Activated T-helper 1 cell treated with anti-CD3 and anti-CD28 coated beads, Interleukin-2, amount 50 U/mL, for 16 hours (primary cell): ENCODE data around the gene TSPAN9.

ENCODE experiments used
- DNase-seq, 2 donors: peaks; one replicate each; pipeline ENCODE4 v3.0.0-alpha.2; 2020; ENCODE audit warnings: low read depth in 1 of 2, low spot score in 1 of 2

The TSPAN9 gene

GRCh38 chr12:3138941-3139511 lies 61.8 kb downstream of the TSPAN9 start:
- DNase-seq = no peak

- DNase-seq = no peak
Measured at GRCh38 chr12:3139760-3140159, 62.6 kb downstream of the TSPAN9 start.

DNA sequence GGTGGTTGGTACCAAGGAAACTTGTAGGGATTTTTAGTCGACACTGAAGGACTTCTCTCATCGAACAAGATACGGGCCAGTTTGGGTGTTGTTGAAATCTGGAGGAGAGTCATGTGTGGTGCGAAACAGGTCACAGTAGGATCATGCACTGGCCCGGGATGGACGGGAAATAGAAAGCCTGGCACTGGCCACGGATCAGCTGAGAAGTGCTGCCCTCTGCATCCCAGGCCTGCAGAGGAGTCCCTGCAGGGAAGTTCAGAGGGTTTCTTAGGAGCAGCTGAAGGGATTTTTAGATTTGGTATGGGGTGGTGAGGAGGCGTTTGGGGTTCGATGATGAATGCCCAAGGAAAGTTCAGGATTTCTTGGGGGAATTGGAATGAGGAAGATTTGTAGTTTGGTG lies 63.1 kb downstream of the TSPAN9 start:
- DNase-seq = no peak

- DNase-seq = no peak
Measured at GRCh38 chr12:3141339-3142321, 64.5 kb downstream of the TSPAN9 start.

- no peak for DNase-seq
Measured at GRCh38 chr12:3142386-3142785, 65.2 kb downstream of the TSPAN9 start.

DNA sequence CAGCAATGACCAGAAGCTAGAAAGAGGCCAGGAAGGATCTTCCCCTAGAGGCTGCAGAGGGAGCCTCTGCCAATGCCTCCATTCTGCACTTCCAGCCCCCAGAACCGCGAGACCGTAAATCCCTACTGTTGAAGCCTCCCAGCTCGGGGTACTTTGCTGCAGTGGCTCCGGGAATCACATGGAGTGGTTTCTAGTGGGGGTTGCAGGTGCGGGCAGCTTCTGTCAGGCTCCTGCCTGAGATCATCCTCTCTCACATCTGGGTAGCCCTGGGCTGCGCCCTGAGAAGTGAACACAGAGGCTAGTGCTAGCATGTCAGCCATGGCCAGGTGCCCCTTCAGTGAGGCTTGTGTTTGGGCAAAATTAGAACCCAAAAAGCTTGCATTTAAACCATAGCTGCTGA lies 67.3 kb downstream of the TSPAN9 start:
- DNase-seq = no peak

DNA sequence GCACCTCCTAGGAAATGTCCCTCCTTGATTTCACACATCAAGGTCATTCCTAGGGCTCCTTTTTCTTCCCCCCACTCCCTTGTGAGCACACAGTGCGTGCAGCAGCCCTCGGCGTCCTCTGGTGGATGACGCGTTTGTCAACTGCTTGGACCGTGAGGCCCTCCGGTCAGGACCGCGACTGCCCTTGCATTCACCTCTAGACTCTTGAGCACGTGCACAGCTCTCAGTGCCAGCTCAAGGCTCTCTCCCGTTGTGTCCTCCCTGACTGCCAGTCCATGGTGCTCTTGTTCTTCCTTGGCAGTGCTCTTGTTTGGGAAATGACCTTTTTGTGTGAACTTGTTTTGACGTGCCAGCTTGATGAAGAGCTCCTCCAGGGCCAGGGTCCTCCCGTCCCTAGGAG lies 67.9 kb downstream of the TSPAN9 start:
- no peak for DNase-seq

- DNase-seq = no peak
Measured at GRCh38 chr12:3145546-3146310, 68.5 kb downstream of the TSPAN9 start.

- no peak for DNase-seq
Measured at GRCh38 chr12:3147260-3147659, 70.1 kb downstream of the TSPAN9 start.

DNA sequence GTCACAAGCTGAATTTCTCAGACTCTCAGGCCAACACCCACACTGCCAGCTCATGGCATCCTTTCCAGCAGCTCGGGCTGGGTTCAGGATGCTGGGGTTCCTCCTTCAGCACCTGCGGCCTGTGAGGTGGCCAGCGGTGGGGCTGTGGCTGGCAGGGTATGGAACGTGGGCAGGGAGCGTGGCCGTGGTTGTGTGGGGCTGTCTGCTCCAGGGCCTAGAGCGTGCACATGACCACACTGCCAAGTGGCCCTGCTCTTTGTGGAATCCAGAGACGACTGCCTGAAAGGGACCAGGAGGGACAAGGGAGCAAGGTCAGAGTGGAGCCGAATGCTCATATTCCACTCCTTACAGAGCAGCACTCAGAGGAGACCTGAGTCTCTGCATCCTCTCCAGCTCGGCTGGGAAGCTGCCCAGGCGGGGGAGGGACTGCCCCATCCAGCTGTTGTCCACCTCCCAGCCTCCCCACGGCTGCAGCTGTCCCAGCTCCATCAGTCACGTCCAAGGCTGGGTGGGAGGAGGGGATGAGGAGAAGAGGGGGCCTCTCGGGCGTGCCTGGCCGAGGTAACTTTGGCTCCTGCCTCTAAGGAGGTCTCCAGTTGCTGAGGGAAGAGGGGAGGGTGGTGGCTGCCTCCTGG lies 71.3 kb downstream of the TSPAN9 start:
- no peak for DNase-seq

- DNase-seq = no peak
Measured at GRCh38 chr12:3149515-3150307, 72.5 kb downstream of the TSPAN9 start.

DNA sequence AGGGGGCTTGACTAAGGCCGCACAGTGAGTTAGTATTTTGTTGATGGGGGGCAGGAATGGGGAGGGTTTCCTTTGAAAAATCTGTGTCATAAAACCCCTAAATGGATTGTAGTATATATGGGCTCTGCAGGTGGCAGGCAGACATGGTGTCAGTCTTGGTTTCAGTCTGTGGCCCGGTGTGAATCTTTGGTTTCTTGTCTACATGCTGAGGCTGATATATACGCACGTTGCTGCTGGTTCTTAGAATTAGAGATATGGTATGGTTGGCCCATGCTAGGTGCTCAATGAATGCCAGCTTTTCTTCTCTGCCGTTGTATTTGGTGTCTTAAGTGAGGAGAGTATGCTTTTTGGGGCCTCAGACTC lies 73.1 kb downstream of the TSPAN9 start:
- DNase-seq = no peak

- no peak for DNase-seq
Measured at GRCh38 chr12:3150931-3151835, 74.0 kb downstream of the TSPAN9 start.

DNA sequence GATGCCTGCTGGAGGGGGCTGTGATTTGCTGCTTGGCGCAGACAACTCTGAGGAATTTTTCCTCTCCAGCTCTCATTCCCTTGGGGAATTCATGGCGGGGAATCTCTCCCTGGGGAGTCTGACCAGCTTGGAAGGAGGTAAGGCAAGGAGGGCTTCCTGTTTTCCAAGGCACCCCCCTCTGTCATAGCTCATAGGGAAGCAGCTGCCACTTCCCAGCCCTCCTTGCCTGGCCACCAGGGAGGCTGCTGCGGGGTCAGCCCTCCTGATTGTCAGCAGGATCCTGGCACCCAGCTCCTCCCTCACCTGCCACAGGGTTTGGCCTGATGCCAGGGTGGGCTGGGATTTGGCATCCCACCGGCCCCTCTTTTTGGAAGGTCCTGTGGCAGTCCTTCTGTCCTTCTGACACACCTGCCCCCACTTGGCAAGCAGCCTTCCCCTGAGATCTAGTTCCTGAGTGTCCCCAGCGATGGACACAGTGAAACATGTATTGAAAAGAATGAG lies 74.9 kb downstream of the TSPAN9 start:
- no peak for DNase-seq

GRCh38 chr12:3152892-3153291 lies 75.7 kb downstream of the TSPAN9 start:
- DNase-seq = no peak

DNA sequence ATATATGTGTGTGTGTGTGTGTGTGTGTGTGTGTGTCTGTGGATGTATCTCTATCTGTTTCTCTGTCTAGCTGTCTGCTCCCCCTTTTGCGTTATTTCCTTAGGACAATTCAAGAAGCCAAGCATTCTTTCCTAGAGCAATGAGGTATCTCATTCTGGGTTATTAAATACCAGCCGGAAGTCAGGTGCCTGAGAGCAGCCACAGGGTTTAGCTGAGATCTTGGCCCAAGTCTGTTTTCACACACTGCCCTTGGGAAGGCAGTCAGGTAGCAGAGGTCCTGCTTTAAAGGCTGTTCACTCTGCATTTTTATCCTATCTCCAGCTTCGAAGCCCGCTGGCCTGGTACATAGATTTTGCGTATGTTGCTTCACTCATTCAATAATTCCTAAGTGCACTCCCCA lies 76.8 kb downstream of the TSPAN9 start:
- no peak for DNase-seq

DNA sequence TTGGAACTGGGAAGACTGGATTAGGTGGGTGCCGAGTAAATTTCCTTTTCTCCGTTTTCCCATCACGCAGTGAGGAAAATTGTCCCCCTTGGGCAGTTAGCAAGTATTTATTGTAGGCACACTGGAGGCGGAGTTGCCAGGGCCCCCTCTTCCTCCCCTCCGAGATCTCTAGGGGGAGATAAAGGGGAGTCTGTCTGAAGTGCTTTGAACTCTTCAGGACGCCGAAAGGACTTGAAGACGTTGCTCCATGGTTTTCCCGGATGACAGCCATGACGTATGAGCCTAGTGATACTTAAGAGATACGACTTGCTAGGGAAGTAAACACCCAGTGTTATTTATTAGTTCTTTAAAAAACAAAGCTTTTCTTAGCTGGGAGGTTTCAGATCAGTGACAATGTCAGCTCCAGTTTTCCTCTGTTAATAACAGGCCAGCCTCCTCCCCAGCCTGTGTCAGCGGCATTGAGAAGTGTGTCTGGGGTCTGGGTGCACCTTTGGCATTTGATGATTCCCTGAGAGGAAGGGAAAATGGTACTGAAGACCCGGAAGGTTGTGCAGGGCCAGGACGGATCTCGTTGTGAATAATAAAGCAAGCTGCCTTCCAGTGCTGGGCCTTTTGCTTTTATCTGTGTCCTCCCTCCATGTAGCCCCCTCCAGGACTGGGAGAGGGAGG lies 78.7 kb downstream of the TSPAN9 start:
- DNase-seq = no peak

GRCh38 chr12:3157581-3158323 lies 80.6 kb downstream of the TSPAN9 start:
- DNase-seq = no peak
